ENCODE results near the gene NR1H2. TPM values are rescaled to one million over a fixed set of nuclear protein-coding genes. Genes with fewer than 3 reads are reported as not detected.
"Not testable (repeated sequence)": the region's sequence is repeated elsewhere in the genome, so short reads cannot be mapped to it uniquely, and the experiment has no call there.

The NR1H2 gene
- 10 to 100 TPM; 28.9 to 45.4 (median 40.2) TPM for polyA plus RNA-seq (ENCODE audit: insufficient read length in 4 of 4)

DNA sequence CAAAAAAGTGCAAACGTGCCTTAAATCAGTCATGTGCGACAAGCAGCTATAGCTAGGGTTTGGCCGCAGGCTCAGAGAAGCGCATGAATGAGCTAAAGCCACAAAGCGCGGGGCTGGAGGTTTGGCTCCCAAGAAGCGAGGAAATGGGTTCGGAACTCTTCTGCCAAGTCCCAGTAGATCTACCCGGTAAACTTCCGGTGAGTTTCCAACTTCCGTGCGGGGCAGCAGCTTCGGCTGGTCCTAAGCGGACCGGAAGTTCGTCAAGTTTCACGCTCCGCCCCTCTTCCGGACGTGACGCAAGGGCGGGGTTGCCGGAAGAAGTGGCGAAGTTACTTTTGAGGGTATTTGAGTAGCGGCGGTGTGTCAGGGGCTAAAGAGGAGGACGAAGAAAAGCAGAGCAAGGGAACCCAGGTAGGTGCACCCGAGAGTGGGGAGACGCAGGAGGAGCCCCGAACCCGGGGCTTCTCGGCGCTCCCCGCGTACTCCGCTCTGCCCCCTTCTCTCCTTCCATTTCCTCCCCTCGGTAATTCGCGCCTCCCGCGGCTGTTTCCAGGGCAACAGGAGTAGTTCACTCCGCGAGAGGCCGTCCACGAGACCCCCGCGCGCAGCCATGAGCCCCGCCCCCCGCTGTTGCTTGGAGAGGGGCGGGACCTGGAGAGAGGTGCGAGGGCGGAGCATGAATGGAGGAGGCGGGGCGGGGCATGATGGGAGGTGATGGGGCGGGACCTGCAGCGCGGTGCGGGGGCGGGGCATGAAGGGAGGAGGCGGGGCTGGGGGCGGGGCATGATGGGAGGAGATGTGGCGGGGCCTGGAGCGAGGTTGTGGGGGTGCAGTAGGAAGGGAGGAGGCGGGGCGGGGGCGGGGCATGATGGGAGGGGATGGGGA, at the start of gene NR1H2:
Gene NR1H2, plus strand, starts transcription at position 292 of the 885 bp plus-strand sequence. CDS start 1,149 bp downstream, outside the sequence.
- DNase-seq (ENCODE audit: low read depth in 4 of 4, low spot score in 2 of 4) = peak; percentile 84 to 93 (median 88)

DNA sequence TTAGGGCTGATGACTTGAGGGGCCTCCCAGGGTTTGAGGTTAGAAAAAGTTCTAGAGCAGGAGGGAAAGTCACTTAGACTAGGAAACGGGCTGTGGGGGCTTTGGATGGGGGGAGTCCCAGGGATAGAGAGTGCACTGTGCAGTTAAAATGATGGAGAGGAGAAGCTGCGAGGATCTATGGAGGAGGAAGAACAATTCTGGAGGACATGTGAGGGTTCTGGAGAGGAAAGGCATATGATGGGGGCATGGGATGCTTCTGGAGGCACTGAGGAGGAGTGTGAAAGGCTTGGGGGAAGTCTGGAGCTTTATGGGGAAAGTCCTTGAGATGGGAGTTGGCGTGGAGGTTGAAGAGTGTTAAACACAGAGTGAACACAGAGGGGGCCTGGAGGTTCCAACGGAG, 49.2 kb upstream of the NR1H2 start:
- DNase-seq (ENCODE audit: low read depth in 4 of 4, low spot score in 2 of 4) = no peak

DNA sequence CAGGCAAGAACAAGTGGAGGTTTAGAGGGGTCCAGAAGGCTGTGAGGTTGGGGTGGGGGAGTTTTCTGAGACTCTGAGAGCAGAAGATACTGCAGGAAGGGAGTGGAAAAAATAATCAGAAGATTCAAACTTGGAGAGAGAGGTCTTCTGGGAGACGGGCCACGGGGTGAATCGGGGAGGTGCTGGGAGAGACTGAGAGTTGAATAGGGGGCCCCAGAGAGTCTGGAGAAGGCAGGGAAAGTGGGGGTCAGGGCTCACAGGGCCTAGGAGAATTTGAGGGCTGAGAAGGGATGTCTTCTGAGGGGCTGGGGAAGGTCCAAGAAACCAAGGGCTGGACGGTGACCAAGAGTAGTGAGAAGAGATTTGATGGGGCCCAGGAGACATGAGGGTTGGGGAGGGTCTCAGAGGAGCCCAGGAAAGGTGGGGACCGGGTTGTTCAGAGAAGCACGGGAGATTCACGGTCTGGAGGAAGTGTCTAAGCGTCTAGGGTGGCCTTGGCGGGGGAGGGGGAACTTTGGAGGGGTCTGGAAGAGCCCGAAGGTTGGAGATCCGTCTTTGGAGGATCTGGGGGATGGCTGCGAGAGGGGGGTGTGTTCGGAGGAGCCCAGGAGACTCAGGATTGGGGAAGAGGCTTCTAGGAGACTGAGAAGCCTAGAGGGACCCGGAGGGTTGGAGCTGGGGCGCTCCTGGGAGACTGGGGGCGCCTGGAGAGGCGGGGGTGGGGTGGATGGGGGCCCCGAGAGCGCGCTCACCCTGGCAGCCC, 48.6 kb upstream of the NR1H2 start:
- DNase-seq (ENCODE audit: low read depth in 4 of 4, low spot score in 2 of 4) = no peak

DNA sequence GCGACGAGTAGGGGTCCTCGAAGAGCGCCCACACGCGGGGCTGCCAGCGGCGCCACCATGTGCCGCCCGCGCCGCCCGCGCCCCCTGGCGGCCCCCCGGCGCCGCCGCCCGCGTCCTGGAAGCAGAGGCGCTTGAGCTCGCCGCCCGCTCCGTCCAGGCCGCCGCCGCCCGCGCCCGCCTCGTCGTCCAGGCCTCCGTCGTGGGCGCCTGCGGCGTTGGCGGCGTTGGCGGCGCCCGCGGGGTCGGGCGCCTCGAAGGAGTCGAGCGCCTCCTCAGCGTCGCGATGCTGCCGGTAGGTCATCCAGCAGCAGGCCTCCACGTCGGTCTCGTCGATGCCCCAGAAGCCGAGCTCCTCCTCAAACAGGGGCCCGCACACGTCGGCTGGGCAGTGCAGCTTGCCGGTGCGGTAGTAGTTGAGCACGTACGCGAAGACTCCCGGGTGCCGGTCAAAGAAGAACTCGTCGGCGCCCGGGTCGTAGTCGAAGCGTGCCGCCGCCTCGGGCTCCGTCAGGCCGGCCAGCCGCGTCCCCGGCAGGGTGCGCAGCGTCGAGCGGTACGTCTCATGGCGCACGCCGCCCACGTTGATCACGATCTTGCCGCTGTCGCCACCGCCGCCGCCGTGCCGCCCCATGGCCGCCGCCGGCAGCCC, 47.9 kb upstream of the NR1H2 start:
- DNase-seq (ENCODE audit: low read depth in 4 of 4, low spot score in 2 of 4) = no peak

DNA sequence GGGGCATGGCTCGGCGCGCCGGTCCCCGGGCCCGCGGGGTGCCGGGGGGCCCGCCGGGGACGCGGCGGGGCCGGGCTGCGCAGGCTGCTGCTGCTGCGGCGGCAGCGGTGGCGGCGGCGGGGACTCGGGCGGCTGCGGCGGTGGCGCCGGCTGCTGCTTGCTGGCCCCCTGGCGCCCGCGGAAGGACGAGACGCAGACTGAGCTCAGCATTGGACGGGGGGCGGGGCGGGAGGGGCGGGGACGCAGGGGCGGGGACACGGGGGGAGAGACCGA, 47.4 kb upstream of the NR1H2 start:
- no peak for DNase-seq (ENCODE audit: low read depth in 4 of 4, low spot score in 2 of 4)

DNA sequence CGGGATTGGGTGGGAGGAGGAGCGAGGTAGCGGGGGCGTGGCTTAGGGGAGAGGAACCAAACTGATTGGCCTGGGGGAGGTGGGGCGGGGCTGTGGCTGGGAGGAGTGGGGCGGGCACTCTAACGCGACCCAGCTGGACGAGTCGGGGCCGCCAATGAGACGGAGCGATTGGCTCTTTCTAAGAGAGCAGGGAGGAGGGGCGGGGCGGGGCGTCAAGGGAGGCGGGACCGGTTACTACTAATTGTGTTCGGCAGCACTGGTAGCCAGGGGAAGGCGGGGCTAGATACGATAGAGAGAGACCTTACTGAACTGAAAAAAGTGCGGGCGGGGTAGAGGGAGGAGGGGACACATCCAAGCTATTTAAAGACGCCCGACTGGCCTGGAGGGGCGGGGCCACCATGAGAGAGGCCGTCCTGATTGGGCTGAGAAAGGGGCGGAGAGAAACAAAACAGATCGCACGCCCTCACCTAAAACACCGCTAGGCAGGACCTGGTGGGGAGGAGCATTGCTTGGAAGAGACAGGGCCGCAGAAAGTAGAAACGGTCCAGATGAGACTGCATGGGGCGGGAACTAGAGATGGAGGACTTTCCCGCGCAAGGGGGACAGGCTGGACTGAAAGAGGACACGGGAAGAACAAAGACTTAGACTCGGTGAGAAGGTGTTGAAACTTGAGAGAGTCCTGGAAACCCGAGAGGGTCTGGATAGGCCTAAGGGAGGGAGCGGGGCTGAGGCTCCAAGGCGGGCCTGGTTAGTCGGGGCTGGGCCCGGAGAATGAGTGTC, 46.9 kb upstream of the NR1H2 start, which contains the start of gene KCNC3:
Gene KCNC3, minus strand, starts transcription at position 232 of the 780 bp plus-strand sequence. CDS start 295 bp downstream, outside the sequence.
- peak; percentile 90 to 99 (median 96) for DNase-seq (ENCODE audit: low read depth in 4 of 4, low spot score in 2 of 4)

DNA sequence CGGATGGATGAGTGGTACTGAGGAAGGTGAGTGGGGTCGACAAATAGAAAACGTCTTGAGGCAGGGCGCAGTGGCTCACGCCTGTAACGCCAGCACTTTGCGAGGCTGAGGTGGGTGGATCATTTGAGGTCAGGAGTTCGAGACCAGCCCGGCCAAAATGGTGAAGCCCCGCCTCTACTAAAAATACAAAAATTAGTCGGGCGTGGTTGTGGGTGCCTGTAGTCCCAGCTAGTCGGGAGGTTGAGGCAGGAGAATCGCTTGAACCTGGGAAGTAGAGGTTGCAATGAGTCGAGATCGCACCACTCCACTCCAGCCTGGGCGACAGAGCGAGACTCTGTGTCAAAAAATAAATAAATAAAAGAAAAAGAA, 46.3 kb upstream of the NR1H2 start:
- DNase-seq (ENCODE audit: low read depth in 4 of 4, low spot score in 2 of 4) = not testable (repeated sequence)

DNA sequence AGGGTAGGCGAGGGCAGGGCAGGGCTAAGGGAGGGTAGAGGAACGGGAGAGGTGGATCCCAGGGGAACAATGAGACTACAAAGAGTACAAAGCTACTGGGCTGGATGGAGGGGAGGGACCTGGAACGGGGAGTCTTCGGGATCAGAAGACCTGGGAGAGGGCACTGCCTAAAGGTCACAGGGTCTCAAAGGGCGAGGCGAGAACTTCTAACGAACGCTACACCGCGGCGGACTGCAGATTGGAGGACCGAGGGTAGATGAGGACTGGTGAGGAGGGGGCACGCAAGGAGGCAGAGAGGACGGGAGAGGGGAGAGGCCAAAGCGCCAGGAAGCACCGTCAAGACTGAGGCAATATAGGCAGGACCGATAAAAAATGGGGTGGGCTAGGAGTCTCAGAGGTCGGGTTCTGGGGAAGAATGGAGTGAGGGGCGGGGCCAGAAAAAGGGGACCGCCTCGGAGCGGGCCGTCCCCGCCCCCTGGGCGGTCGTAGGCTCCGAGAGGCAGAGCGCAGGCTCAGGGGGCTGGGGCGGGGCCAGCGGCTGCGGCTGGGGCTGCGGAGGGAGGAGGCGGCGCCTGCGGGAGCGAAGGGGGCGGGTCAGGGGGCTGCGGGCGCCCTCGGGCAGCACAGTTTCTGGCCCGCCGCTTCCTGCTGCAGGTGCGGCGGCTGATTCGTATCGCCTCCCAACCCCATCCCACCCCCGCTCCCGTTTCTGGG, 45.7 kb upstream of the NR1H2 start:
- peak in 2 of 4 donors; percentile 68 to 79 for DNase-seq (ENCODE audit: low read depth in 4 of 4, low spot score in 2 of 4)

DNA sequence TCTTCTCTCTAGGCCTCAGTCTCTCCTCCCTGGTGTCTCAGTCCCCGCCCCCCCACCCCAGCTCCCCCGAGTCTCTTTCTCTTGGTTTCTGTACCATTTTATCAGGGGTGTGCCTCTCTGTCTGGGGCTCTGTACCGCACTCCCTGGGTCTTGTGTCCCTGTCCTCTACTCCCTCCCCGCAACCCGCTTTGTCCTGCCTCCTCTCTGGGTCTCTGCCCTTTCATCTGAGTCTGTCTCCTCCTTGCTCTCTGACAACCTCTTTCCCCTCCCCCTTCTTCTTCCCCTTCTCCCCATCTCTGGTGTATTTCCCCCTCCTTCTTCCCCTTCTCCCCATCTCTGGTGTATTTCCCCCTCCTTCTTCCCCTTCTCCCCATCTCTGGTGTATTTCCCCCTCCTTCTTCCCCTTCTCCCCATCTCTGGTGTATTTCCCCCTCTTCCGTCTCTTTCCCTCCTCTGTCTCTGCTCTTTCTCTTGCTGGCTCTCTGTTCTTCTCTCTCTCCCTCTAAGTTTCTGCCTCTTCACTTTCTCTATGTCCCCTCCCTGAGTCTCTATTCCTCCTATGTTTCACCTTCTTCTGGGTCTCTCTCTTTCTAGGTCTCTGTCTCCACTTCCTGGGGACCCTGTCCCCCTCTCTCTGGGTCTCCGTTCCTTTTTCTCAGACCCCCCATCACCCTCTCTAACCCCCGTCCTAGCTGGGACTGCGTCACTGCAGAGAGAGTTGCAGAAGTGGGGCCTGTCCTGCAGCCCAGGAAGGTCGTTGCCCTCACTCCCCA, 44.9 kb upstream of the NR1H2 start:
- DNase-seq (ENCODE audit: low read depth in 4 of 4, low spot score in 2 of 4) = no peak

DNA sequence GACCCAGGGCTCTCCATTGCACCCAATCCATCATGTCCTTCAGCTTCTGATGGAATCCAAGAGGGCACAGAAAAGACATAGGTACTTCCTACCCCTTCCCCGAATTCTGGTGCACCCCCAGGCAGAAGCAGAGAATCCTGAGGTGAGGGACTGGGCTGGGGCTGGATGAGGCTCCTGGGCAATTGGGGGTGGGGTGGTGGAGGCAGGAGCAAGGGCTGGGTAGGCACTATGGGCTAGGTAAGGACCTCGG, 44.3 kb upstream of the NR1H2 start:
- no peak for DNase-seq (ENCODE audit: low read depth in 4 of 4, low spot score in 2 of 4)

DNA sequence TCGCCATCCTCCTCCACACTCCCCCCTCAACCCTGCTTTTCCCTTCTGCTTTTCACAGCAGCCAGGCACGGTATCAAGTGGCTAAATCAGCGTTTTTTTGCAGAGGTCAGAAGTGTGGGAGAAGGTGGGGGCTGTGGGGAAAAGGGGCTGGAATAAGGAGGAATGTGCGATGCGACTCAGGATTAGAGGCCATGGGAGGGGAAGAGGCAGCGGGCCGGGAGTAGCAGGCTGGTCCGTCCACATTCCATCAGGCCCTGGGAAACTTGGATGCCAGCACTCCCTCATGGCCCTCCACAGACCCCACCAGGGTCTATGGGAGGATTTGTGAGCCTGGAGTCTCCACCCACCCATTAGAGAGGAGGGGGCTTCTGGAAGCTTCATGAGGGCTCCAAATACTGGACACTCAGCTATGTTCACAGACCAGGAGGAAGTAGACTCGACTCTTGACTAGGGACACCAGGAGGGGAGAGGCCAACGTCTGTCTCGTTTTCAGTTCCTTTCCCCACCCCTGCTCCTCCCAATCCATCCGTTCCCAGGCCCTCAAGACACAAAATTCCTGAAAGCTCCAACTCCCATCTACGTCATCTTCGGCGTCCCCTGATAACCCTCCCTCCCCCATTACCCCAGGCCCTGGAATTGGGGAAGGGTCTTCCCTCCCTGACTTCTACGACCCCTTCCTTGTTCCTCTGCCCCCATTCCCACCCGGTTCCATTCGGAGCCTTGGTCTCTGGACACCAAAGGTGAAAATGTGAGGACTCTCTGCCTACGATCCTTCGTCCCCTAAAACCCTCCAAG, 43.8 kb upstream of the NR1H2 start:
- peak in 1 of 4 donors; percentile 47 for DNase-seq (ENCODE audit: low read depth in 4 of 4, low spot score in 2 of 4)

DNA sequence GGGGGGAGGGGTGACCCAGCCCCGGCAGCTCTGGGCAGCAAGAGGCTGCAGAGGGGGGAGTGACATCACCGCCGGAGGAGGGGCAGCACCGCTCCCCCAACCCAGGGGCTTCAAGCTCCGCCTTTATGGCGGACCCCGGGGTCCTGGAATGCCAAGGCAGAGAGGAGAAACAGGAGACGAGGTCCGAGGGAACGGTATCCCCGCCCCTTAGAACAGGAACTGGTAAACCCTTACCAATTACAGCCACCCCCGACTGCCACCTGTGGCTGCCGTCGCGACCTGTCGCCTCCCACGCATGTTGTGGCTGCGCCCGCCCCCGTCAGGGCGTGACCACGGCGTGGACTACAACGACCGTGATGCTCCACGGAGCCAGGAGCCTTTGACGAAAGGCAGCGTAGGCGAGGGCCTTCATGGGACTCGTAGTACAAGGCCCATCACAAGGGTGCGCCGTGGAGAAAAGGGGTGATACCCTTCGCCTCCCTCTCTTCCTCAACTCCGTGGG, 43.0 kb upstream of the NR1H2 start:
- peak in 3 of 4 donors; percentile 83 to 97 (median 88) for DNase-seq (ENCODE audit: low read depth in 4 of 4, low spot score in 2 of 4)

DNA sequence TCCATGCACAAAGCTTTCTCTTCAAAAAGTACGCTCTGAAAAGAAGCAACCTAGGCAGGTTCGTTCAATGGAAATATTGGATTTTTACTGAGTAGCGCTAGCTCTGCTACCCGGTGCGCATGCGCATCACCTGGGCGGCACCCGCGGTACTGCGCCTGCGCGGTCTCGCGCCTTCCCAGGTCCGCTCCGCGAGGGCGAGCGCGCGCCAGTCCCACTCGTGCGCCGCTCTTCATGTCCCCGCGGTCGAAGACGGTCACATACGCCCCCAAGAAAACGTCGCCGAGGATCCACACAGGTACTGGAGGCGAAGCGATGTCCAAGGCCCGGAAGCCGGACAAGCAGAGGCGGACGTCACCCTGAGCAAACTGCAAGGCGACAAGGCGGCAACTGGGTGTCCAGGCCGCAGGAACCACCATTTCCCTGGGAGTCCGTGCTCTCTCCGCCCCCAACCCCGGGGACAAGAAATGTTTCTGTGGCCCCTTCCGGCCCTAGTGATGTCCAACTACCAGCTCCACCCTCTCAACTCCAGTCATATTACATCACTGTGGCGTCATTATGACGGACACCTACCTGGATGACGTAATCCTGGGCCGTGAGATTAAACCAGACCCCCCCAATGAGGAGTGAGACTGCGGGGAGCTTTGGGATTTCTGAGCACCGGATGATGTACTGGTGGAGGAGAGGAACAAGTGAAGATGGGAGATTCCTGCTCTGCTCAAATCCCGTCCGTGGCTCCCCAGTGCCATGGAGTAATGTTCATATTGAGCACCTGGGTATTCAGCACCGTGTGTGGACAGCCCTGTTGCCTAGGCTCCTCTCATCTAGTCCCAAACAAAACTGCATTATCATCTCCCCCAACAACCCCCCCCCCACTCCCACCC, 42.3 kb upstream of the NR1H2 start:
- DNase-seq (ENCODE audit: low read depth in 4 of 4, low spot score in 2 of 4) = peak in 2 of 4 donors; percentile 75 to 89

DNA sequence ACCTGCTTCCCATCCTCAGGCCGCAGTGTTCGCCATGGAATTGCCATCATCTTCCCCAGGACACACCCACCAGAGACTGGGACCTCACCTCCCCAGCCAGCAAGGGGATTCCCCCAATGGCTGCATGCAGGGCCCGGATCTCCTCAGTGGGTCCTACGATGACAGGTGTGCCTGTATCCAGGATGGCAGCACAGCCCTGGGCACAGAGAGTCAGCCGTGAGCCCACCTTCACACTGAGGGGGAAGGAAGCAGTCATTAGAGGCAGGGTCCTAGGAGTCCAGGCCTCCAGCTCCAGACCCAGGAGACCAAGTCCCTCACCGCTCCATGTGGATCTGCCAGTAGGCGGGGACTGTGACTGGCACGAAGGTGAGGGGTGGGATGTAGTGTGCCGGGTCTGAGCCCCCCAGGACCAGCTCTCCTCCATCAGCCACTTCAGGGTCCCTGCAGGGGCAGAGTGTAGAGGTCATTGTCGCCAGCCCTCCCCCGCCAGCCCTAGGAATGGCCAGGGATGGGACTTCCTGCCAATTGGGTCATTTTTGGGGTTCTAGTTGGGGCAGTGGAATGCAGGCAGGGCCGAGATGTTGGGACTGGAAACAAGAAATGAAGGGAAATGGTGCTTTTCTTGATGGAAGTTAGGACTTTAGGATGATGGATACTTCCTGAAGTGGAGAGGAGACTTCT, 41.4 kb upstream of the NR1H2 start:
- DNase-seq (ENCODE audit: low read depth in 4 of 4, low spot score in 2 of 4) = no peak

DNA sequence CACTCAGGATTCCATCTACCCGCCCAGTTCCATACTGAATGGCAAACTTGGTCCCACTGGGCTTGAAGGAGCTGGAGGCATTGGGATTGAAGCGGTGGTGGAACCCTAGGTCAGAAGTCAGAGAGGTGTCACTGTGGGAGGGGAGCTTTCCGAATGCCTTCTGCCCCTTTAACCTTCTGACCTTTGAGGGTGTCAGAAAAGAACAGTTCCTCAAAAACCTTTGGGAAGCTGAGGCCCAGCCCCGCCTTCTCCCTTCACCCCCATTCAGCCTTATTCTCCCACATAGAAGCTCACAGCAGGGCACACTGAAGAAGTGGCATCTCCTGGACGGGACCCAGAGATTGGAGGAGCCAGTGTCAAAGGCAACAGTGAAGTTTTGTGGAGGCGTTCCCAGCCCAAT, 39.2 kb upstream of the NR1H2 start:
- DNase-seq (ENCODE audit: low read depth in 4 of 4, low spot score in 2 of 4) = not testable (repeated sequence)

DNA sequence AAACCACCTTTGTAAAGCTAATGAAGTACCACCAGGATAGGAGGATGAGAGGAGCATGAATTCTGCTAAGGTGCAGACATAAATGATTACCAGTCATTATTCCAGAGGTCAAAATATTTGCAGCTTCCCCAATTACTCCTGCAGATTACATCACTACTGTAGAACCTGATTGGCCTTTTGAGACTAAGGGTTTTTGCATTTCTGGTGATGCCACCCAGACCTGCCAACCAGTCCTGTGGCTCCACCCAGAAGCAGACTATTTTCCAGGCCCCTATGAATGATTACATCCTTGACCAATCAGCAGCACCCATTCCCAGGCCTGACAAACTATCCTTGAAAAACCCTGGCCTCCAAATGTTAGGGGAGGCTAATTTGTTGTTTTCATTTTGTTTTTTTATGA, 35.9 kb upstream of the NR1H2 start:
- no peak for DNase-seq (ENCODE audit: low read depth in 4 of 4, low spot score in 2 of 4)

DNA sequence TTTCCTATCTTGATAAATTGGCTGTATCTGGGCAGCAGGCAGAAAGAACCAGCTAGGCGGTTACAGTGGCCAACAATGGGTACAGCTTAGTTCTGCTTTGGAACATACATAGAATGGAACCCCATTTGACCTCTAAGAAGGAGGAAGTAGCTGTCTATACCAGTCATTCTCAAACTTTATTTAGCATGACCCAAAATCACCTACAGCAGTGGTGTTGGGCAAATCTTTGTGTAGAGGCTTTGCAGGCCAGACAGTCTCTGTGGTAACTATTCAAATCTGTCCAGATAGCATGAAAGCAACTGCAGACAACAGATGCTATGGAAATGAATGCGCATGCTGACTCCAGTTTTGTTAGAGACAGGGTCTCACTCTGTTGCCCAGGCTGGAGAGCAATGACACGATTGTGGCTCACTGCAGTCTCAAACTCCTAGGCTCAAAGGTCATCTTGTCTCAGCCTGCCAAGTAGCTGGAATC, 35.1 kb upstream of the NR1H2 start:
- DNase-seq (ENCODE audit: low read depth in 4 of 4, low spot score in 2 of 4) = no peak
